ENCODE data around the gene CCDC71.

CCDC71 gene

DNA sequence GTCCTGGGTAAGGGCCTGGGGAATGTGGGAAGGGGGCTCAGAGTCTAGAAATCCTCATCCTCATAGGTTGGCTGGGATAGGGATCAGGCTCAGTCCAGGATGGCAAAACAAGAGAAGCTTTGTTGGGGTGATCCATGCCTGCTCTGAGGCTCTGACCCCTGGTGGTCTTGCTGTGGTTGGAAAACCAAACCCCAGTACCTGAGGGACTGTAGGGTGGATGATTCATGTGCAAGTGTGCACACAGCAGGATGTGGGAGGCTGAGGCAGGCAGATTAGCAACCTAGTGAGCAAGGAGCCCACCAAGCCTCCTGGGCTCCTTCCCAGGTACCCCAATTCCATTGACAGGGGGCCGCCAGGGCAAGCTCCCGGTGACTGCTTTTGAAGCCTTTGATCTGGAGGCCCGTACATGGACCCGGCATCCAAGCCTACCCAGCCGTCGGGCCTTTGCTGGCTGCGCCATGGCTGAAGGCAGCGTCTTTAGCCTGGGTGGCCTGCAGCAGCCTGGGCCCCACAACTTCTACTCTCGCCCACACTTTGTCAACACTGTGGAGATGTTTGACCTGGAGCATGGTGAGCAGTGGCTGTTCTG is 8.4 kb upstream of the CCDC71 start:
- no peak overlapping the region for H3K27ac ChIP-seq
- TF ChIP-seq, protein P1, sequence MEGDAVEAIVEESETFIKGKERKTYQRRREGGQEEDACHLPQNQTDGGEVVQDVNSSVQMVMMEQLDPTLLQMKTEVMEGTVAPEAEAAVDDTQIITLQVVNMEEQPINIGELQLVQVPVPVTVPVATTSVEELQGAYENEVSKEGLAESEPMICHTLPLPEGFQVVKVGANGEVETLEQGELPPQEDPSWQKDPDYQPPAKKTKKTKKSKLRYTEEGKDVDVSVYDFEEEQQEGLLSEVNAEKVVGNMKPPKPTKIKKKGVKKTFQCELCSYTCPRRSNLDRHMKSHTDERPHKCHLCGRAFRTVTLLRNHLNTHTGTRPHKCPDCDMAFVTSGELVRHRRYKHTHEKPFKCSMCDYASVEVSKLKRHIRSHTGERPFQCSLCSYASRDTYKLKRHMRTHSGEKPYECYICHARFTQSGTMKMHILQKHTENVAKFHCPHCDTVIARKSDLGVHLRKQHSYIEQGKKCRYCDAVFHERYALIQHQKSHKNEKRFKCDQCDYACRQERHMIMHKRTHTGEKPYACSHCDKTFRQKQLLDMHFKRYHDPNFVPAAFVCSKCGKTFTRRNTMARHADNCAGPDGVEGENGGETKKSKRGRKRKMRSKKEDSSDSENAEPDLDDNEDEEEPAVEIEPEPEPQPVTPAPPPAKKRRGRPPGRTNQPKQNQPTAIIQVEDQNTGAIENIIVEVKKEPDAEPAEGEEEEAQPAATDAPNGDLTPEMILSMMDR (conservative IDR thresholded peaks at IDR 0.05): no peak

DNA sequence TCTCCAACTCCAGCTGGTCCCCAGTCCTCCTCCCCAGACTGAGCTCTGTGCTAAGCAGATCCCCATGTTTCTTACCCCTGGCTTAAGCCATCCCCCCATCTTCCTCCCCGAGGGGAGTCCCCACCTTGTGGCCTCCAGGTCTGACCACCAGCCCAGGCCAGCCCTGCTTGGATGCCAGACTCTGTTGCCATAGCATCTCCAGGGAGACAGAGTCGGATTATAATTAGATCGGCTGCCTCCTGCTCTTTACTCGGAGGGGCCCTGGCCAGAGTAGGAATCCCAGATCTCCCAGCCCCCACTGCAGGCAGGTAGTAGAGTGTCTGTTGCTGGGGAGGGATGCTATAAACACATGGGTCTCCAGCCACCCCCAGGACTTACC is 7.7 kb upstream of the CCDC71 start:
- TF ChIP-seq, protein P1 (conservative IDR thresholded peaks at IDR 0.05): no peak
- H3K27ac ChIP-seq: peak overlapping the region; percentile 80; the same call in 1 of the 2 replicates

DNA sequence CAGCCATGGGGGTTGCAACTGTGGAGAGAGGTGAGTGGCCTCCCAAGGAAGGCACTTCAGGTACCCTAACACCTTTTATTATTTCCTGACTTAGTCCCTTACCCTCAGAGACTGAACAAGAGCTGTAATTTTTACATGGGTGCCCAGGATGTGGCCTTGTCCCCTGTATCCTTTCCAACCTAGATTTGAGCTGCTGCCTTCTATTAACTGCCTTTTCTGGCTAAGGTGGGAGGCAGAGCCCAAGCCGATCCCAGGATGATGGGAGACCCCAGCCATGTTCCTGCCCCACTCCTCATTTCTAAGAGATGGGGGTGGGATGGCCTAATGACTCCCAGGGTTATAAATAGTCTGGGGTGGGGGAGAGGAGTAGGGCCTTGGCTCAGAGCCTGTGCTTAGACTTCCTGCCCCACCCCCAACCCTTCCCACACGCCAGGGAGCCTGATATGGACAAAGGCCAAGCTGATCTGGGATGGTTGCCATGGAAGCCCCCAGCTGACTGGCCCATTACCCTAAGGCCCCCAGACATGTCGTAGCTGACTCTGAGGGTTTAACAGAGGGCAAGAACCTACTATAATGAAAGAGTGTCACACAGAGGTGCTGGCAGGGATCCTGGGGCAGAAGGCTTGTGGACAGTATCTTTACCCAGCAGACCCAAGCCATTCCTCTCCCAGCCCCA is 7.1 kb upstream of the CCDC71 start:
- TF ChIP-seq, protein P1 (conservative IDR thresholded peaks at IDR 0.05): no peak
- peak overlapping the region; percentile 80; the same call in 1 of the 2 replicates for H3K27ac ChIP-seq

DNA sequence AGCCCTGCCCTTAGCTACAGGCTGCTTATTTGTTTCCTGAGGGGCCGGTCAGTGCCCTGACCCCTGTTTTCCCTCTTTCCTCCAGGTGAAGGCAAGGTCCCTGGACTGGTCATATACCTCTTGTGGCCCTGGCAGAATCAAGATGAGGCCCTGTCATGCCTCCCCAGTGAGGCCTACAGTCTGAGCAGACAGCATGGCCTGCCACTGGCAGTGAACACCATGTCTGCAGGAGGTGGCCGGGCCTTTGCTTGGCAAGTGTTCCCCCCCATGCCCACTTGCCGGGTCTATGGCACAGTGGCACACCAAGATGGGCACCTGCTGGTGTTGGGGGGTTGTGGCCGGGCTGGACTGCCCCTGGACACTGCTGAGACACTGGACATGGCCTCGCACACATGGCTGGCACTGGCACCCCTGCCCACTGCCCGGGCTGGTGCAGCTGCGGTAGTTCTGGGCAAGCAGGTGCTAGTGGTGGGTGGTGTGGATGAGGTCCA is 6.5 kb upstream of the CCDC71 start:
- TF ChIP-seq, protein P1 (conservative IDR thresholded peaks at IDR 0.05): no peak
- peak overlapping the region; percentile 80; the same call in 1 of the 2 replicates for H3K27ac ChIP-seq

DNA sequence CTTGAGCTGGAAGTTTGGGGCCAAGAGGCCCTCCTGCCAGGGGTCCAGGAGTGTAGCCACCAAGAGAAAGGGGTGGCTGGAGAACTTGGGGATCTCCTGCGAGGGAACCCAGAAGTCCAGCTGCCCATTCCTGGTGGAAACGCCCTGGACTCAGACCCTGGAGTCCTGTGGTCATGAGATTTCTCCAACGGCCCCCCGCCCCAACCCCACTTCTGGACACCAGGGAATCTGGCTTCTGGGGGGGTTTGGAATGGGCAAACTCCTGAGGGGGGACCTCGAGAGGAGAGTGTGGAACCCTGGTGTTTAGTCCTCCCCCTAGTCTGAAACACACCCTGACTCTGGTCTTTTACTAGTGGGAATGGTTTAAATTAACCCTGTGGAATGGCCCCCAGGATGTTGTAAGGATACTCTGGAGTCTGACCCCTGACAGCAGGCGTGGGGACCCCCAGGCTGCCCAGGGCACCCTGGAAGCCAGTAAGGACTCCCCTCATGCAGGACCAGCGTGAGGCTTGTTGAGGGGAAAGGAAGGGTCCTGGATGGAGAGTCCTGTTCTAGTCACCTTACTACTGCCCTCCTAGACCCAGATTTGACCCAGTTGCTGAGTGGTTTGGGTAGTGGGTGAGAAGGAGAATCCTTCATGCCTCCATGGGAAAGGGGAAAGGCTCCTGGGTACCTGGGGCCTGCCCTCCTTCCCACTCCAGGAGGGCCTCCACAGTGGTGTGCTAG is 5.8 kb upstream of the CCDC71 start:
- H3K27ac ChIP-seq: peak overlapping the region; percentile 80
- TF ChIP-seq, protein P1 (conservative IDR thresholded peaks at IDR 0.05): no peak

DNA sequence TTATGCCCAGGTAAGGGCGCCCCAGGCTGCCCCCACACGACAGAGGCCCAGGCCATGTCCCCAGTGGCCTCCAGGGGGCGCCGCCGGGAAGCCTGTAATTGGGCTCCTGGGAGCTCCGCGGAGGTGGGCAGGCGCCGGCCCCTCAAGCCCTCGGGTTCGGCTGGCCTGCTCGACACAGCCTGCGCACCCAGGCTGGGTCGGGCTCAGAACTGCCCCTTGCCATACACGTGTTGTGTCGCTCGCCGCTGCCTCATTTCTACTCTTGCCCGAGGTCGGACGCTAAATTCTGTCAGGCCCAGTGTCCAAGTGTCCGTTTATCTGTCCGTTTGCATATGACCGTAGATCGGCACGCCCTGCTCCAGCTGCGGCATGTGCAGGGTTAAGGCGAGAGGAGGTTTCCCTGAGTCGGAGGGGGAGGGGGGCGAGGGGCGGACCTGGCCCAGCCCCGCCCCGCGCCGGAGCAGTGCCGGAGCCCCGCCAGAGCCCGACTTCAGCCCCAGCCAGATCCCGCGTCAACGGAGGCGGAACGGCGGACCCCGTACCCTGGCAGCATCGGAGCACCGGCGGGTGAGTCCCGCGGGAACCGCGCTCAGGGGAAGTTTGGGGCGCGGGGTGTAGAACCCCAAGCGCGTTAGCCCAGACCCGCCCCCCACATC is 5.1 kb upstream of the CCDC71 start, which contains the start of gene KLHDC8B:
Gene KLHDC8B (plus strand): TSS at position 480 of the 656 bp plus-strand sequence. CDS start 1,172 bp downstream, outside the sequence.
- TF ChIP-seq, protein P1 (conservative IDR thresholded peaks at IDR 0.05): peak; percentile 97
- peak within 1 kb of the TSS; percentile 80 for H3K27ac ChIP-seq

DNA sequence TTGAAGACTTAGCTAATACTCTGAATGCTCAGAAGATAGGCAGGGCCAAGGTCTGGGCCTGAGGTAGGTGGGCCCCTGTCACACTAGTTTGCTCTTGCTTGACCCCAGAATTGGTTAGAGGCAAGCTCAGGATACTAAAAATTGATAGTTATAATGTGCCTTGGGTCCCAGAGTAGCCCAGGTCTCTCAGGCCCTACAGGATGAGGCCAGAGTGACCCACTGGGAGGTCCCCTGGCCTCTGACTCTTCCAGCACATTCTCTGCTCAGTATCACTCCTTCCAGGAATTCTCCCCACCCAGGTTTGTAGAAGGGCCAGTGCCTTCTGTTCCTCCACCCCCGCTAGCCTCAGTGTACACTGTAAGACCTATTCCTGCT is 4.6 kb upstream of the CCDC71 start:
- TF ChIP-seq, protein P1 (conservative IDR thresholded peaks at IDR 0.05): no peak
- H3K27ac ChIP-seq: peak overlapping the region; percentile 80

Data from VCaP (cell line).